Ascending aorta (tissue), 2 donors: ENCODE results near the gene YIF1B. TPM values are rescaled to one million over a fixed set of nuclear protein-coding genes. Genes with fewer than 3 reads are reported as not detected.

Source experiments
- DNase-seq, 2 donors: peaks; one replicate each; pipeline ENCODE4 v3.0.0-alpha.2; 2019; ENCODE audit warnings: low spot score in 2 of 2
- H3K27ac ChIP-seq, 2 donors: fragments of 200-600 bp; sonication (generic); one replicate each; pipeline ENCODE4 v1.5.1; 2016 to 2017; ENCODE audit warnings: mild to moderate bottlenecking in 1 of 2
- H3K27me3 ChIP-seq: fragments of 200-600 bp; sonication (generic); one replicate; pipeline ENCODE4 v1.5.1; 2017
- H3K36me3 ChIP-seq, 2 donors: fragments of 200-600 bp; sonication (generic); one replicate each; pipeline ENCODE4 v1.5.1; 2016
- H3K4me1 ChIP-seq, 2 donors: fragments of 200-600 bp; sonication (generic); one replicate each; pipeline ENCODE4 v1.5.1; 2016 to 2017; ENCODE audit warnings: mild to moderate bottlenecking in 1 of 2
- H3K4me3 ChIP-seq, 2 donors: fragments of 200-600 bp; sonication (generic); one replicate each; pipeline ENCODE4 v1.5.1; 2016 to 2017; ENCODE audit warnings: mild to moderate bottlenecking in 1 of 2
- H3K9me3 ChIP-seq, 2 donors: fragments of 200-600 bp; sonication (generic); one replicate each; pipeline ENCODE4 v1.5.1; 2016
- CTCF ChIP-seq, 3 experiments: fragments of 200-600 bp in 2 of 3; fragments of 450-650 bp in 1 of 3; sonication (generic) in 2 of 3; IDR thresholded peaks; one replicate each; pipeline ENCODE4 v1.5.1; 2016 to 2019; ENCODE audit warnings: antibody characterized with exemption in 3 of 3, mild to moderate bottlenecking in 1 of 3, moderate library complexity in 1 of 3
- intact Hi-C: fragments of 100-400 bp; cut with DNase I; formaldehyde crosslinking; loops from one replicate; pipeline ENCODE4 v1.15.1; 2023
- total RNA-seq: library from RNA; depleted of rRNA; stranded (reverse); fragments of >200 nt; gene quantifications from one replicate; pipeline ENCODE4 v1.1.0, GENCODE V29; 2016

Gene YIF1B
- total RNA-seq, 1 donor from 2014 or later: 24.7 TPM

GRCh38 chr19:38270587-38271167 is 45.1 kb downstream of the YIF1B start:
- DNase-seq: no peak
- Histone ChIP-seq H3K9me3 (no peaks in the 10 kb centered on the region), H3K4me3 (peak overlapping the region in 1 of 2 donors; percentile 5), H3K27me3 (no peaks in the 10 kb centered on the region), H3K36me3 (no peaks in the 10 kb centered on the region), H3K4me1 (peaks cover 14 to 68% of the 10 kb centered on the region in 2 donors), H3K27ac (peak overlapping the region; percentile 98)
- intact Hi-C loops: no loop called here
- TF ChIP-seq CTCF (IDR thresholded peaks at IDR 0.05): no peak

GRCh38 chr19:38268539-38268938 is 47.2 kb downstream of the YIF1B start:
- Histone ChIP-seq H3K4me3 (peak overlapping the region; percentile 34 to 76), H3K27me3 (no peaks in the 10 kb centered on the region), H3K27ac (peak overlapping the region; percentile 98), H3K36me3 (no peaks in the 10 kb centered on the region), H3K9me3 (no peaks in the 10 kb centered on the region), H3K4me1 (peaks cover 7 to 51% of the 10 kb centered on the region in 2 donors)
- no peak for TF ChIP-seq CTCF (IDR thresholded peaks at IDR 0.05)
- DNase-seq: no peak
- intact Hi-C loops: no loop called here

- H3K4me1 ChIP-seq: peaks cover 7 to 54% of the 10 kb centered on the region in 2 donors
- TF ChIP-seq CTCF (IDR thresholded peaks at IDR 0.05): no peak
- H3K27ac ChIP-seq: peak overlapping the region; percentile 98
- no peak for DNase-seq
- no peaks in the 10 kb centered on the region for H3K36me3 ChIP-seq
- peak overlapping the region; percentile 65 to 76 for H3K4me3 ChIP-seq
- H3K27me3 ChIP-seq: no peaks in the 10 kb centered on the region
- intact Hi-C loops: no loop called here
- H3K9me3 ChIP-seq: no peaks in the 10 kb centered on the region
These were observed 47.8 kb downstream of the YIF1B start for GRCh38 chr19:38267761-38268483.

GRCh38 chr19:38266981-38267597 is 48.7 kb downstream of the YIF1B start:
- no peak for DNase-seq
- TF ChIP-seq CTCF (IDR thresholded peaks at IDR 0.05): no peak
- Histone ChIP-seq H3K36me3 (no peaks in the 10 kb centered on the region), H3K4me1 (peaks cover 7 to 57% of the 10 kb centered on the region in 2 donors), H3K4me3 (peak overlapping the region; percentile 65 to 76), H3K27ac (peak overlapping the region; percentile 98), H3K27me3 (no peaks in the 10 kb centered on the region), H3K9me3 (no peaks in the 10 kb centered on the region)
- intact Hi-C loops: no loop called here

- H3K4me1 ChIP-seq: peaks cover 7 to 51% of the 10 kb centered on the region in 2 donors
- H3K9me3 ChIP-seq: no peaks in the 10 kb centered on the region
- peak overlapping the region; percentile 98 for H3K27ac ChIP-seq
- intact Hi-C loops: loop anchor here (2.0 kb wide), 1 partner anchor 51 kb away; no protein-coding TSS in a partner anchor
- no peaks in the 10 kb centered on the region for H3K27me3 ChIP-seq
- TF ChIP-seq CTCF (IDR thresholded peaks at IDR 0.05): no peak
- DNase-seq: no peak
- no peaks in the 10 kb centered on the region for H3K36me3 ChIP-seq
- peak overlapping the region; percentile 65 to 76 for H3K4me3 ChIP-seq
These were observed 49.8 kb downstream of the YIF1B start for GRCh38 chr19:38265921-38266429.
